ENCODE measurements around the gene PTPRD.

Gene PTPRD

GRCh38 chr9:8390571-8390970, 2222.2 kb downstream of the PTPRD start:
- no peak for DNase-seq

- no peak for DNase-seq
Measured at GRCh38 chr9:8389531-8389930, 2223.3 kb downstream of the PTPRD start.

GRCh38 chr9:8388132-8388531, 2224.7 kb downstream of the PTPRD start:
- DNase-seq: peak; percentile 25

- DNase-seq: peak; percentile 91
Measured at GRCh38 chr9:8384091-8384490, 2228.7 kb downstream of the PTPRD start.

- DNase-seq: no peak
Measured at GRCh38 chr9:8382777-8383527, 2229.8 kb downstream of the PTPRD start.

- DNase-seq: no peak
Measured at GRCh38 chr9:8382266-8382665, 2230.5 kb downstream of the PTPRD start.

- no peak for DNase-seq
Measured at GRCh38 chr9:8381601-8382000, 2231.2 kb downstream of the PTPRD start.

- DNase-seq: no peak
Measured at GRCh38 chr9:8374471-8374870, 2238.3 kb downstream of the PTPRD start.

GRCh38 chr9:8371686-8372085, 2241.1 kb downstream of the PTPRD start:
- DNase-seq: no peak

- DNase-seq: peak; percentile 37
Measured at GRCh38 chr9:8366161-8366926, 2246.5 kb downstream of the PTPRD start.

- no peak for DNase-seq
Measured at GRCh38 chr9:8365466-8366160, 2247.2 kb downstream of the PTPRD start.

GRCh38 chr9:8365029-8365428, 2247.8 kb downstream of the PTPRD start:
- peak; percentile 83 for DNase-seq

GRCh38 chr9:8364026-8364752, 2248.6 kb downstream of the PTPRD start:
- no peak for DNase-seq

GRCh38 chr9:8362250-8362649, 2250.6 kb downstream of the PTPRD start:
- no peak for DNase-seq

- no peak for DNase-seq
Measured at GRCh38 chr9:8361364-8361763, 2251.4 kb downstream of the PTPRD start.

GRCh38 chr9:8356406-8356805, 2256.4 kb downstream of the PTPRD start:
- DNase-seq: no peak

- no peak for DNase-seq
Measured at GRCh38 chr9:8351436-8351835, 2261.4 kb downstream of the PTPRD start.

GRCh38 chr9:8349901-8350300, 2262.9 kb downstream of the PTPRD start:
- DNase-seq: no peak

GRCh38 chr9:8349376-8349775, 2263.4 kb downstream of the PTPRD start:
- DNase-seq: no peak

- no peak for DNase-seq
Measured at GRCh38 chr9:8348756-8349155, 2264.0 kb downstream of the PTPRD start.

- DNase-seq: no peak
Measured at GRCh38 chr9:8346296-8346695, 2266.5 kb downstream of the PTPRD start.

- no peak for DNase-seq
Measured at GRCh38 chr9:8338767-8339510, 2273.9 kb downstream of the PTPRD start.
